T-helper 1 cell treated with Interleukin-12 subunit alpha and Interleukin-12 subunit beta and Interleukin-4 antibody, amounts not matched to agents 30 ng/mL and 1 ng/mL, for 36 hours (primary cell): ENCODE results near the gene KCNQ1. TPM values are rescaled to one million over a fixed set of nuclear protein-coding genes. Genes with fewer than 3 reads are reported as not detected.

Source experiments
- intact Hi-C: fragments of 100-400 bp; cut with micrococcal nuclease; formaldehyde crosslinking; loops from one replicate; pipeline ENCODE4 v1.15.1; 2024
- total RNA-seq: library from RNA; stranded (reverse); gene quantifications from 2 replicates; pipeline ENCODE4 v1.2.3, GENCODE V29; 2022

The KCNQ1 gene
- total RNA-seq, 1 donor from 2014 or later = 16.9 TPM

GRCh38 chr11:2574043-2574552 is 129.3 kb downstream of the KCNQ1 start:
- intact Hi-C loops = no loop called here

DNA sequence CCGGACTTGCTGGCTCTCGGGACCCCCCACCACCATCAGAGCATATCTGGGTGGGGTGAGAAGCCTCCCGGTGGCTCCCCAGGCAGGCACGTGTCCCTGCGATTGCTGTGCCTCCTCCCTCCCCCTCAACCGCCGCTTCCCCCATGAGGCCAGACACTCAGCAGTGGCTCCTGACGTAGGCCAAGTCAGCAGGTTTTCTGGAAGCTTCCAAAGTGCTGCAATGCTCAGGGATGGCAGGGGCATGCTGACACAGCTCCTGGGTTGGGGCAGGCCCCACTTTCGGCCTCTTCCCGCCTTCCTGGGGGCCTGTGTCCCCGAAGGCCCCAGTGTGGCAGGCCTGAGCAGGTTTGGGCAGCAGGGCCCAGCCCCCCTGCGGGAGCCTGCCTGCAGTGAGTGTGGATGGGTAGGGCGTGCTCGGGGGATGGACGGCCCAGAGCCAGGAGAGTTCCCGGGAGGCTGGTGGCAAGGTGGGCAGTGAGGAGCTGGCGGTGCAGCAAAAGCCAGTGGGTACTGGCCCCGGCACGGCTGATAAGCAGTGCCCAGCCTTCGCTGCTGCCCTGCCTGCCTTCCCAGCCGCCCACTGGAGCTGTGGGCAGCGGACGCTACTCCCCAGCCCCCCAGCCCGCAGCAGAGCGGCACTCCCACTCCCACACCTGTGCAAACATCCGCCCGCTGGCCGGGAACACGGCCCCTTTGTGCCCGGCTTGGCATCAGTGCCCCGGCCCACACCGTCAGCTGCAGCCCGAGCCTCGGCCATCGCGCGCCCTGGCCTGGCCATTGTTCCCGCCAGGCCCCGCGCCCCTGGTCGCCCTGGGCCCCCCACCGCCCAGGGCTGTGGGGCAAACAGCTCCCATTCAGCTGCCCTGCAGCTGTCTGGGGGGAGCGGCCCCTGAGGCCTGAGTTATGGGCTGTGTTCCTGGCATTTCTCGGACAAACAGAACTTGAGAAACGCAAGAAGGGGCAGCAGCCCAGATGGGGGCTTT is 130.0 kb downstream of the KCNQ1 start:
- intact Hi-C loops = no loop called here

DNA sequence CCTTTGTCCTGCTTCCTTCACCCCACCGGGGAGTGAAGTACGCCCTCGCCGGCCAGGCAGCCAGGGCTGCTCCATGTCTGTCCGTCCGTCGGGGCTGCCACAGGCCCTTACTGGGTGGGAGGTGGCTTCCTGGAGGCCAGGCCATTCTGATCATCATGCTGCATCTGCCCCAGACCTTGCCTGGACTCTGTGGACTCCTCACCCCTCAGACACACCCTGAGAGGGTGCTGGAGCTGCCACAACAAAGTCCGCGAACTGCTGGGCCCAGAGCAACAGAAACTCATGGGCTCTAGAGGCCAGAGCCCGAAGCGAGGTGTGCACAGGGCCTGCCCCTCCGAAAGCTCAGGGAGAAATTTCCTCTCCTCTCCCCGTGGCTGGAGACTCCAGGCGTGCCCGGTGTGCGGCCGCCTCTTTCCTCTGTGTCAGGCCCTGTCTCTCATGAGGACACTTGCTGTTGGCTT is 130.8 kb downstream of the KCNQ1 start:
- intact Hi-C loops = no loop called here

- intact Hi-C loops = no loop called here
Observed at GRCh38 chr11:2576111-2576510, 131.3 kb downstream of the KCNQ1 start.

DNA sequence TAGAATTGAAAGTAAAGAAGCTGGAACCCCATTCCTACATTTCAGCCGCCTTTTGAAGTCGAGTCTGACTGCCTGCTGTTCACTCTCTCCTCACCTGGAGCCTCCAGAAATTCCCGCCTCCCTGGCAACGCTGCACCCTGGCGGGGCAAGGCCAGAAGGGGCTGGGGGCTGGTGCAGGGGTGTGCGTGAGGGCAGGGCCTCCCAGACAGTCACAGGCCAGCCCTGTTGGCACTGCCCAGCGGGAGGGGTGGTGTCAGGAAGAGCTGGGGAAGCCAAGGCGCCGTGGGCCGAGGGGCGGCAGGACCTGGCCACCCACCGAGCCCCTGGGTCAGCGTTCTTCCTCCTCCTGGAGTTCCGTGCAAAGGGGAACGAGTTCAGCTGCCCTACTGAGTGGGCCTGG is 131.7 kb downstream of the KCNQ1 start:
- intact Hi-C loops = no loop called here

- intact Hi-C loops = no loop called here
Observed at GRCh38 chr11:2577031-2577990, 132.5 kb downstream of the KCNQ1 start.

DNA sequence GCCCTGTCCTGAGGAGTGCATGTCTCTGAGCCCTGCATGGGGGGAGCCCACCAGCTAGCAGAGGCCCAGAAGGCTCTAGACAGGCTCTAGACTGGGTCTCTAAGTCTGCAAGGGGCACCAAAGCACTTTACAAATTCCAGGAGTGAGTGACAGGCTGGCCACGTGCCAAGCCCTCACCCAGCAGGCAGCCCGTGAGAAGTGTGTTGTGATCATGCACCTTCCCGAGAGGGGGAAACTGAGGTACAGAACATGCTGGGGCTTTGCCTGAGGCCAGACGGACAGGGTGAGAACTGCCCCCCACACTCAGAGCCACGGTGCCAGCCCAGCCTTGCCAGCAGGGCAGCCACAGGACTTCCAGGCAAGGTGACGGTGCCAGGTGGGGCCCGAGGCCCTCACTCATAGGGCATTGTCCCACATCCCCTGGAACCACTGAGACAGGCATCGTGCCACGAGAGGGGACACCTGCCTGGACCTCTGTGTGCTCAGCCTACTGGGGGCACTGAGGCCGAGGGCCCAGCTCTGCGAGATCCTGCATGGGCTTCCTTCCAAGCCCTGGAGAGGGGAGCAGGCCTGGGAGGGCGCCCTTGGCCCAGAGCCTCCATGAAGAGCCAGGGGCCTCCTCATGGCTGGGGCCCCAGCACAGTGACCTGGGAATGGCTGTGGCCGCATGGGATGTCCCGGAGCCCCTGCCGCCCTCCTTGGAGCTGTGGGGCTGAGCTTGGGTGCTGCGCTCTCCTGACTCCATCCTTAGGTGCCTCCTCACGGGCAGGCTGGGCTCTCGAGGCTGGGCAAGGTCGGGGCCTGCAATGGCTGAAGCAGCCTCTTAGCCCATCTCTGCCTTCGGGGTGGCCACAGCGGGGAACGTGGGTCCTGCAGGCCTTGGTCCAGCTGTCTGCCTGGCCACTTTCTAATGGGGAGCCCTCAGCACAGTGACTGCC is 133.5 kb downstream of the KCNQ1 start:
- intact Hi-C loops = no loop called here

DNA sequence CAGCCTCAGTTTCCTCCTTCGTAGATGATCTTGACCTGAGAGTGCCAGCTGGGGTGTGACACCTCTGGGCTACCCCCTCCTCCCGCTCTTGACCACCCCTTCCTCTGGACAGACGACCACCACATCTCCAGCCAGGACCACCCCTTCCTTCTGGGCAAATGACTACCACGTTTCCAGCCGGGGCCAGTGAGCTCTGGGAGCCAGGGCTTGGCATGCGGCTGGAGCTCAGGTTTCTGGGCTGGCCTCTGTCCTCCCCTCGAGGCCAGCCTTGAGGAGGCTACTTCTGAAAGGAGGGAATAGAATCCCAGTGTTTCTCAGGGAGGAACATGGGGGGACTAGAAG is 134.1 kb downstream of the KCNQ1 start:
- intact Hi-C loops = no loop called here

DNA sequence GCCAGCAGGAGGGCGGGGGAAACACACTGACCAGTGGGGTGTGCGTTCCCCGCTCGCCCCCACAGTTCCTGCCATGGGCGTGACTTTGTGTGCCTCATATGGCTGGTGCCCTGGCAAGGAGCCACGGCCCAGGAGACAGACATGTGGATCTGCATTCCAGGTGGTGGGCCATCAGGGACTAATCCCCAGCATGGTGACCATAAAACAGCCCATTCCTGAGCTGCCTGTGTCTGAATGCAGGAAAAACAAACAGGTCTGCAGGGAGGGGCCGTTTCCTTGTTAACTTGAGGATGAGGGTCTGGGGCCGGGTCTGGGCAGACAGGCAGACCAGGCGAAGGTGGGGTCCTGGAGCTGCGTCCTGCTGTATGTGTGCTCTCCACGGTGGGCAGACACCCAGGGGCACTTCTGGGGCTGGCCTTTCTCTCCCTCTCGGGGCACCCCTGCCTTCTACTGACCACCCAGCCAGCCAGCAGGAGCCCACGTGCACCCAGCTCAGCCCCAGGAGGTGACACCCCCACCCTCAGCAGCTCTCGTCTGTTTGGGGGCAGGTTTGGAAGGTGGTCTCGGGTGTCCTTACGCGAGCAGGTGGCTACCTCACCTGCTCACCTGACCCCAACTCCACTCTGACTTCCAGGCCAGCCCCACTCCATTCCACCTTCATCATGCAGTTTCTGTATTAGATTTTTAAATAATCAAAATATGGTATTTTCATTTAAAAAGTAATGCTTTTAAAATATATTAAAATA is 134.7 kb downstream of the KCNQ1 start:
- intact Hi-C loops = no loop called here

GRCh38 chr11:2580061-2580421 is 135.2 kb downstream of the KCNQ1 start:
- intact Hi-C loops = no loop called here

GRCh38 chr11:2580571-2581001 is 135.8 kb downstream of the KCNQ1 start:
- intact Hi-C loops = no loop called here

- intact Hi-C loops = no loop called here
Observed at GRCh38 chr11:2581151-2581930, 136.5 kb downstream of the KCNQ1 start.

DNA sequence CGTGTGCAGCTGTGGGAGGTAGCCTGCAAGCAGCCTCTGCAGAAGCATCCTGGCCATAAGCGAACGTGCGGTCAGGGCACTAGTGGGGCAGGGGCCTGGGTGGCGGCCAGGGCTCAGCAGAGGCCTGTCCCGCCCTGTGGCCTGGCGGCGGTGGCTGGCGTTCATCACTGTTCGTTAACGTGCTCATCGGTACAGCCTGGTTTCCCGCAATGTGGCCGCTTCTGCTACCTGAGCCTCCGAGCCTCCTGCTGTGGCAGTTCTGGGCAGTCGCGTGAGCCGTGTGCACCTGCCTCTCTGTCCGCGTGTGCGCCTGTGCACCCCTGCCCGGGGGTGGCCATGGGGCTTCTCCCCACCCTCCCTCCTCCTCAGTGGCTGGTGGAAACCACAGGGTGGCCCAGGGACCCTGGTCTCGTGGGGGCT is 137.1 kb downstream of the KCNQ1 start:
- intact Hi-C loops = no loop called here

DNA sequence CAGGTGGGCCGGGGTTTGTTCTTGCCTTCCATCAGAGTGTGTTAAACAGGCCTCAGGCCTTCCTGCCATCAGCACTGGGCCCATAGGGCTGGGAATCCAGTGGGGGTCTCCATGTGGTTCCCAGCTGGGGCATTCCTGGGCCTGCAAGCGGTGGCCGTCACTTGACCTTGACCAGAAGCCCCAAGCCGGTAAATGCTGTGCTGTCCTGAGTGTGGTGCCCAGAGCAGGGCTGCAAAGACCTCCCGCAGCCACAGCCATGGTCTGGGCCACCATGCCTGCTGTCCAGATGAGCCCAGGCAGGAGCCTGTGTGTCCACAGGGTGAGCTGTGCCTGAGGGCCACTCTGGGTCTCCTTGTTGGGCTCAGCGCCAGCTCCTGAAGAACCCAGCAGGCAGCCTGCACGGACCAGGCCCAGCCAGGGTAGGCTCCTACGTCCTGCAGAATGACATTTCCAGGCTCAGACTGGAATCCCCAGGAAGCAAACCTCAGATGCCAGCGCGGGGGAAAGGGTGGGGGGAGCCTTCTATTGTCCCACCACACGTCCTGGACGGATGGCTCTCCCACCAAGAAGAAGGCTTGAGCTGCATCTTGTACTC is 137.6 kb downstream of the KCNQ1 start:
- intact Hi-C loops = no loop called here

DNA sequence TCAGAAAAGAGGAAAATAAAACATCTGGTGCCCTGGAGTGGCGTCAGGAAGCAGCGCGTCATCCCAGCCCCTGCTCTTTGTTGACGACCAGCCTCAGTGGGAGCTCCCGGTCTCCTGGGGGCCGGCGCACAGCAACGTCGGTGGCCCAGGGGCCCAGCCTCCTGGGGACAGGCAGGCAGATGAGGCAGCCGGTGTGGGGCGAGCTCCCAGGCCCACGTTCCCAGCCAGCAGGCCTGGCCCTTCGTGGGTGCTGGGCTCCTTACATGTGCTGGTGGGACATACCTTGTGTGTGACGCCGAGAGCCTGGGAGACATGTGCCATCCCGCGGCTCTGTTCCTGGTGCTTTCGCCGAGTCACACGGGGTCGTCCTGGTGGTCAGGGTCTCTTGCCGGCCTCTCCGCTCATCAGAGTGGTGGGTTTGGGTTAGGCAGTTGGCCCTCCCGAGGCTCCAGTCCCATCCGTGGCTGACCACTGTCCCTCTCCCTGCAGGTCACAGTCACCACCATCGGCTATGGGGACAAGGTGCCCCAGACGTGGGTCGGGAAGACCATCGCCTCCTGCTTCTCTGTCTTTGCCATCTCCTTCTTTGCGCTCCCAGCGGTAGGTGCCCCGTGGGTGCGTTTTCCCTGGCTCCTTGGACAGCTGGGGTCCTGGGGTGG is 138.3 kb downstream of the KCNQ1 start:
- intact Hi-C loops = no loop called here

GRCh38 chr11:2583605-2583958 is 138.8 kb downstream of the KCNQ1 start:
- intact Hi-C loops = no loop called here

DNA sequence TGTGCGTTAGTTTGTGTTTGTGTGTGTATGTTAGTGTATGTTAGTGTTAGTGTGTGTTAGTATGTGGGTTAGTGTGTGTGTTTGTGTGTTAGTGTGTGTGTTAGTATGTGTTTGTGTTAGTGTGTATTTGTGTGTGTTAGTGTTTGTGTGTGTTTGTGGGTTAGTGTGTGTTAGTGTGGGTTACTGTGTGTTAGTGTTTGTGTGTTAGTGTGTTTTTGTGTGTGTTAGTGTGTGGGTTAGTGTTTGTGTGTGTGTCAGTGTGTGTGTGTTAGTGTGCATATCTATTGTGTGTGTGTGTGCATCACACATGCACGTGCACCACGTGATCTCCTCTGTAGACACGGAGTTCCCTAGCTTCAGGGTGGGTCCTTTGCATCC is 139.6 kb downstream of the KCNQ1 start:
- intact Hi-C loops = no loop called here

GRCh38 chr11:2584812-2585565 is 140.2 kb downstream of the KCNQ1 start:
- intact Hi-C loops = no loop called here
